AG09319 (cell line): ENCODE data around the gene SLC35E1.
A peak's percentile ranks its signal among the peaks of the same experiment; 100 is the strongest.

Experiments used
- DNase-seq: peaks from one replicate; pipeline ENCODE4 v3.0.0-alpha.2; 2010; ENCODE audit warnings: low read depth; ENCODE audit errors: extremely low read depth
- CTCF ChIP-seq: IDR thresholded peaks from 2 replicates; pipeline ENCODE4 v1.5.1; 2011; ENCODE audit warnings: low read depth, mild to moderate bottlenecking, inconsistent platforms, low read length, moderate library complexity

The SLC35E1 gene

GRCh38 chr19:16532440-16533234 lies 39.6 kb downstream of the SLC35E1 start:
- TF ChIP-seq CTCF: no peak
- no peak for DNase-seq

GRCh38 chr19:16531380-16531669 lies 40.9 kb downstream of the SLC35E1 start:
- DNase-seq: no peak
- TF ChIP-seq CTCF: no peak

GRCh38 chr19:16530540-16531379 lies 41.5 kb downstream of the SLC35E1 start:
- no peak for TF ChIP-seq CTCF
- no peak for DNase-seq

- TF ChIP-seq CTCF: no peak
- no peak for DNase-seq
These were observed 42.6 kb downstream of the SLC35E1 start for GRCh38 chr19:16529466-16530144.

- no peak for DNase-seq
- peak; percentile 28 for TF ChIP-seq CTCF
These were observed 44.2 kb downstream of the SLC35E1 start for GRCh38 chr19:16527971-16528521.

GRCh38 chr19:16527334-16527935 lies 44.8 kb downstream of the SLC35E1 start:
- DNase-seq: no peak
- no peak for TF ChIP-seq CTCF
